Right renal pelvis (tissue), 4 donors: ENCODE measurements around the gene EPB41. TPM values are rescaled to one million over a fixed set of nuclear protein-coding genes. Genes with fewer than 3 reads are reported as not detected.
"Not testable (repeated sequence)": the region's sequence is repeated elsewhere in the genome, so short reads cannot be mapped to it uniquely, and the experiment has no call there.

Experiments
- DNase-seq, 4 donors: peaks; one replicate each; pipeline ENCODE4 v3.0.0-alpha.2; 2013; ENCODE audit warnings: low read depth in 4 of 4, low spot score in 3 of 4, missing footprints in 1 of 4
- polyA plus RNA-seq, 4 donors: library from polyadenylated mRNA; unstranded; fragments of 120-200 nt; gene quantifications; one replicate each; pipeline ENCODE4 v1.2.1, GENCODE V29; 2013; ENCODE audit not compliant: insufficient read length in 4 of 4

EPB41 gene
- polyA plus RNA-seq, 4 donors: 46.9 to 56.5 (median 55.0) TPM

DNA sequence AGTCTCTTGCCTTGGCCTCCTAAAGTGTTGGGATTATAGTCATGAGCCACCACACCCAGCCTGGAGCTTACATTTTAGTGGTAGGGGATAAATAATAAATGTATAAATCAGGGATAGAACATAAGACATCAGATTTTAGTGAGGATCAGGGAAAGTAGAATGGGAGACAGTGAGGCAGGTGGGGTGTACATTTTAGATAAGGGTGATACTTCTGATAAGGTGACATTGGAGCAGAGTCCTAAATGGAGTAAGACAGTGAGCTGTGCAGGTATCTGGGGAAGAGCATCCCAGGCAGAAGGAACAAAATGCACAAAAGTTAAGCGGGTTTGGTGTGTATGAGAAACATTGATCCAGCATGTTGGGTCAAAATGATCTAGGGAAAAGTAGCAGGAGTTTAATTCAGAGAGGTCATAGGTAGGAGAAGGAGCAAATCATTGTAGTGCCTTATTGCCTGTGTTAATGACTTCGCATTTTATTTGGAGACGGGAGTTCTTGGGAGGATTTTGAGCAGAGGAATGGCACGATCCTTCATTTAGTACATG, 11.1 kb downstream of the EPB41 start:
- DNase-seq: no peak

DNA sequence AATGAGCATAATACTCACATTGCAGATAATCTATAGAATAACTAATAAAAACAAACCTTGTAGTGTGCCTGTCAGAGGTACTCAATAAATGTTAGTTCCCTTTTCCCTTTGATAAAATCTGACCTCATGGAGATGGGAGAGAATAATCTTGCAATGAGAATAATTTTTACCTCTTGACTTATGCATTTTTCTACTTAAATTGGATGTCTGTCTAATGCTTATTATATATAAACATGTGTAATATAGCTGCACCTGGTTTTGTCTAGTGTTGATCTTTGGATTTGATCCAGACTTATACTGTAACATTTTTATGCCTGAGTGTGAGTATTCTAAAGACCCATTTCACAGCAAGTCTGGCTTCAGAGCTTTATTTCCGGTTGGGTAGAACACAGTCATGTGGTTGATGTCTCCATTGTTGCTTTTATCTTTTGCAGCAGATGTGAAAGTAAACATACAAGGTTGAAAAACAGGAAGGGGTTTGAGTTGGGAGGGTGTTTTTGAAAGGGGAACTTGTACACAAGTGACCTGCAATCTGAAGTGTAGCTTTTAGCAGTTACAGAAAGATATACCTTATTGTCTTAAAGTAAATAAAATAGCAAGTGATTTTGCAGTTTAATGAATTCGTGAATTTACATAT, 12.4 kb downstream of the EPB41 start:
- DNase-seq: no peak

DNA sequence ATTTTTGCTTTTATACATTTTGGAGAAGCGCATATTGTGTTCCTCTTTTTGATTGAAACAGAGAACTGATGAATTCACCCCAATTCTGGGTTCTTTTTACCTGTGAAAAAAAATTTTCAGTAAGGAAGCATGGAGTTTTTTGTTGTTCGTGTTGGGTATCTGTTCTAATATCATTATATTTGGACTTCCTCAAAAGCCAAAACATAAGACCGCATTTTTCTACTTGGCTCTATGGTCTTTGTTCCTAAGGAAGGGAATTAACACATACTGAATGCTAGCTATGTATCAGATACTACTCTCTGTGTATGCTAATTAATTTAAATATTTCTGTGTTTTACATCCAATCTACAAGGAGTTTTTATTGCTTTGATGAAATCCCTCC, 12.9 kb downstream of the EPB41 start:
- no peak for DNase-seq

DNA sequence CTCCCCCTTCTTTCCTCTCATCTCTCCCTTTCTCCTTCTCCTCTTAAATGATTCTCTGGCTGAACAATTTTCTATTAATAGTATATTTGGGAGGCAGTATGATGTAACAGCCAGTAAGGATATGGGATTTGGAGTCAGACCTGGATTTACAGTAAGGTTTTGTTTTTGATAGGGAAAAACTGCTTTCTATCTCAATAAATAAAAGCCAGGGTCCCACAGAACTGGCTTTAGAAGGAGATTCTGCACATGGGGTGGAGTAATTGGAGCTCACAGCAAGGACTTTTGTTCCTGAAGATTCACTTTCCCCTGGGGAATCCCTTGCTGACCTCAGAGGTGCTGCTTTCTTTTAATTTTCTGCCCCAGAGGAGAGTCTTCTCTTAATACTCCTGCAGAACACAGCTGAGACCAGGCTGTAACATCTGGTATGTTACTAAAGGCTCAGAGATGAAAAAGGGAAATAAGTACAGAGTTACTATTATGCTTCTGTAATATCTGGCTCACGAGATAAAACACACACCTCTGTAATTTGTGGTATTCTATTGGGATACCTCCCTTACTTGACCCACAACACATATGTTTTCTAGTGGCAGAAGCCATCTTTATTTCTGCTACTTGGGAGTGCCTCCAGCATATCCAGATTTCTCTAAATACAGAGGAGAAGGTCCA, 13.4 kb downstream of the EPB41 start:
- DNase-seq: no peak

DNA sequence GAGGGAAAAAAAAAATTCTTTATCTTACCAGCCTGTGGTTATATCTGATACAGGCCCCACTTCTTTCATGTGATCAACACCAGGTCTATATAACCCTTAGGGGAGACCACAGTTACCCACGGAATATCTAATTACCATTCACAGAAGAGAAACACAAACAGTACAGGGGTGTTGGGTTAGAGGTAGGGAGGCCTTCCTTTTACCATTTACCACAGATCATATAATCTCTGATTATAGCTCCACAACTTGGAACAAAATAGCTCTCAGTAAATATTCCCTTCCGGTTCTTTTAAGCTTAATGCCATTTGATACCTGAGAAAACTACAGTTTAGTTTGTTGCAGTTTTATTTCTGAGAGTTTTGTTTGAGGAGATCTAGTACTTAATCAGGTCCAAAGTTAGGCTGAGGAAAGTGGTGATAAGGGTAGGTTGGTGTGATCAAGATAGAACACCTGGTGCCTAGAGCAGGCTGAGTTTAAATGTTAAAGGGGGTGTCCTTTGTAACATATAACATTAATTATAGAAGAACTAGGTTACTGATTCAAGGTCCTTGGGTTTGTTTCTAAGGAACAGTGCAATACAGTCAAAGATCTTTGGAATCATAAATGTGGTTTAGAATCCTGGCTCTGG, 14.1 kb downstream of the EPB41 start:
- DNase-seq: no peak

DNA sequence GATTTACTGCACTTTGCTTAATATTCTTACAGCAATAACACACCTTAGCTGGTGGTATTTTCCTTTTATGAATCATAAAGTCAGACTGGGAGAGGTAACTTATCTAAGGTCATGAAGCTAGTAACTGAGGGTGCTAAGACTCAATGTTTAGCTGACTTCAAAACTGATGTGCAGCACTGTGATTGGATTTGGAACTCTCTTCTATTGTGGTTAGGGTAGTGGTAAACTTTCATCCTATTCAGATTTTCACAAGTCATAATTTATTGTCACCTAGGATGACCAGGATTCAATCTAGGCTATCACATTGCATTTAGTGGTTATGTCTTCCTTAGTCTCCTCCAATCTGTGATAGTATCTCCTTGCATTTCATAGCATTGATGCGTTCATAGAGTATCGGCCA, 18.9 kb downstream of the EPB41 start:
- DNase-seq: no peak

DNA sequence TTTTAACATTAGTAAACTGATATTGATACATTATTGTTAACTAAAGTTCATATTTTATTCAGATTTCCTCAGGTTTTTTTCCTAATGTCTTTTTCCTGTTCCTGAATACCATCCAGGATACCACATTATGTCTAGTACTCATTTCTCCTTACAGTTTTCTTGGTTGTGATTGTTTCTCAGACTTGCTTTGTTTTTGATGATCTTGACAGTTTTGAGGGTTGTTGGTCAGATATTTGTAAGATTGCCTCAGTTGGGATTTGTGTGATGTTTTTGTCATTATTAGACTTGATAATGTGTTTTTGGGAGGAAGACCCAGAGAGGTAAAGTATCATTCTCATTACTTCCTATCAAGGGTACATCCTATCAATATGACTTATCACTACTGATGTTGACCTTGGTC, 19.5 kb downstream of the EPB41 start:
- no peak for DNase-seq

DNA sequence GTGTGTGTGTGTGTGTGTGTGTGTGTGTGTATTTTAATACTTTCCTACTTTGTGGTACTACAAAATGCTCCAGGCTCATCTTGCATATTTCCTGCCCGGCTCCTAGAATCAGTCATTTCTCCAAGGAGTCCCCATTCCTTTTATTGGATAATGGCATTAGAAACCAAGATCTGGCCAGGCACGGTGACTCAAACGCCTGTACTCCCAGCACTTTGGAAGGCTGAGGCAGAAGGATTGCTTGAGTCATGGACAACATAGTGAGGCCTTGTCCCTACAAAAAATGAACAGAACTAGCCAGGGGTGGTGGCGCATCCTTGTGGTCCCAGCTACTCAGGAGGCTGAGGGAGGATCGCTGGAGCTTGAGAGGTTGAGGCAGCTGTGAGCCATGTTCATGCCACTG, 20.3 kb downstream of the EPB41 start:
- DNase-seq: no peak

DNA sequence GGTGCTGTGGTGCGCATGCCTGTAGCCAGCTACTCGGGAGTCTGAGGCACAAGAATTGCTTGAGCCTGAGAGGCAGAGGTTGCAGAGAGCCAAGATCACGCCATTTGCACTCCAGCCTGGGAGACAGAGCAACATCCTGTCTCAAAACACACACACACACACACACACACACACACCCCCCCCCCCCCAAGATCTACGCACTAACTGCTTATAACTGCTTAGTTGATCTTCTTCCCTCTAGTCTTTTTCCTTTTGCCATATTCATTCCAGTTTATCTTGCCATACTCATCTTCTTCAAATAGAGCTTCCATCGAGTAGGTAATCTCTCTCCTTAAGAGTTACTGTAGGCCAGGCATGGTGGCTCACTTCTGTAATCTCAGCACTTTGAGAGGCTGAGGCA, 20.9 kb downstream of the EPB41 start:
- no peak for DNase-seq

DNA sequence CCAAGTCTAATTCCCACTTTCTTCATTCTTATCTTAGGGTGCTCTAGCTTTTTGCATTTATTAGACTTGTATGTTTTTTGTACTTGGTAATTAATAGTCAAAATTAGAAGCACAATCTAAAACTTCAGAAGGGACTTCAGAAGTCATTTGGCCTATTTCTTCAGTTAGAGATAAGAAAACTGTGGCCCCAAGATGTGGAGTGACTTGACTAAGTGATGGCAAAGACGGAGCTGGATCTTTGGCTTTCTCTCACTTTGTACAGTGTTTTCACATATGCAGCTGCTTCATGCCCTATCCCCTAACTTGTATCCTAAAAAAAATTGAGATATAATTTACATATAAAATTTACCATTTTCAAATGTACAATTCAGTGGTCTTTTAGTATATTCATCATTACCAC, 21.7 kb downstream of the EPB41 start:
- no peak for DNase-seq

DNA sequence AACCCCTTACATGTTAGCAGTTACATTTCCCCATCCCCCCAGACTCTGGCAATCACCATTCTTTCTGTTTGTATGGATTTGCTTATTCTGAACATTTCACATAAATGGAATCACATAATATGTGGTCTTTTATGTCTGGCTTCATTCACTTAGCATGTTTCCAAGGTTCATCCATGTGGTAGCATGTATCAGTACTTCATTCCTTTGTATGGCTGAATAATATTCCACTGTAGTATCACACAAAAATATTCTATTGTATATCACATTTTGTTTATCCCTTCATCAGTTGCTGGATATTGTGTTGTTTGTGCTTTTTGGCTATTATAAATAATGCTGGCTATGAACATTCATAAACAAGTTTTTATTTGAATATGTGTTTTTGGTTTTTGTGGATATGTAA, 22.2 kb downstream of the EPB41 start:
- DNase-seq: no peak

DNA sequence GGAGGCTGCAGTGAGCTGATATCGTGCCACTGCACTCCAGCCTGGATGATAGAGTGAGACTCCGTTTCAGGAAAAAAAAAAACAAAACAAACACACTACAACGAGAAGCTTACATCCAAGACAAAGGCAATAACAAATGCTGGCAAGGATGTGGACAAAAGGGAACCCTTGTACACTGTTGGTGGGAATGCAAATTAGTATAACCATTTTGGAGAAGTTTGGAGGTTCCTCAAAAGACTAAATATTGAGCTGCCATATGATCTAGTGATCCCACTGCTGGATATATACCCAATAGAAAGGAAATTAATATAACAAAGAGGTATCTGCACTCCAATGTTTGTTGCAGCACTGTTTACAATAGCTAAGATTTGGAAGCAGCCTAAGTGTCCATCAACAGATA, 29.2 kb downstream of the EPB41 start:
- not testable (repeated sequence) for DNase-seq

DNA sequence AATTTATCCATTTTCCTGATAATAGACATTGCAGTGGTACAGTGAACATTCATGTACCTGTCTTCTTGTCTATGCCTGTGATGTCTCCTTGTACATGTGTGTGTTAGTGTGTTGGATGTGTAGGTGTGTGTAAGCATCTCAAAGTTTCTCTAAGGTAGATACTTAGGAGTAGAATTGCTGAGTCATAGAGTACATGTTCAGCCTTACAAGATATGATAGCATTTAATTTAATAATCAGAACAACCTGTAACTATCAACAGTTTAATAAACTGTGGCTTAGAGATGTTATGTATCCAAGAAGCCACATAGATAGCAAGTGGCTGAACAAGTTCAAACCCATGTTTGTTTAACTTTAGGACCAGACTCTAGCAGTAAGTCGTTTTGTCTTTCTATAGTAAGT, 35.6 kb downstream of the EPB41 start:
- no peak for DNase-seq

DNA sequence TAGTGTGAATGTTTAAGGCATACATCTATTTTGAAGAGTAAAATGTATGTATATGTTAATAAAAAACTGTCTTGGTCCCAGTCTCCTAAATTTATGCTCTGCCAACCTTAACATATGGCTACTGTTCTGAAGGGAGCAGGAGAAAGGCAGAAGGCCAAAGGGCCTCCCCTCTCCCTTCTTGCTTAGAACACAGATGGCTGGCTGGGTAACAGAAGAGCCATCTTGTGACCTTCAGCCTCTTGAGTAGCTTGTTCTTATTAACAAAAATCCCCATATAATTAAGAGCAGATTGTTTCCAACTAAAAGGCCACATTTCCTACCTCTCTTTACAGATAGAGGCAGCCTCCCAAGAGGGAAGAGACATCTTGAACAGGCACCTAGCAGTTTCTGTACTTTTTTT, 36.1 kb downstream of the EPB41 start:
- no peak for DNase-seq

DNA sequence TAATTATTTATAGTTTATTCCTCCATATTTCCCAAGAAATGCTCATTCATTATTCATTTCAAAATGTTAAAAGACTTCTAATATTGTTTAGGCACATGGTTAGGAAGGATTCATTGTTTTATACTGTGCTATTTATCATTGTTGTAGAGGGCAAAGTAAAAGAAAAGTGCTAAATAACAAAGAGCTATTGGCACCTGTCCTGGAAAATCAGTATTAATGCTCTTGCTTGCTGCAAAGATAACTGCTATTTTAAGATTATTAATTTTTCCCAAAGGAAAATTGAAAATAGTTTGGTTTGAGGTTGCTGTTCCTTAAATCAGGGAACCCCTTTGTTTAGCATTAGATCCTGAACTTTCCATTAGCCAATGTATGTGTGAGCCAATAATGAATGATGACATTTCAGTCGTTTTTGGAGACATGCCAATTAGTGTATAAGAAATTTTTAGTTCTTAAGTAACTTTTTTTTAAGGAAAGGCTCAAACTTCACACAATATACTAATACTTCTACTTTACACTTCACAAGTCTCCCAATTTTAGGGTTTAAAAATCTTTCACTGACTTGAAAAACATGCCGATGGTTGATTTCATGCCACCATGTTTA, 39.9 kb downstream of the EPB41 start:
- no peak for DNase-seq

DNA sequence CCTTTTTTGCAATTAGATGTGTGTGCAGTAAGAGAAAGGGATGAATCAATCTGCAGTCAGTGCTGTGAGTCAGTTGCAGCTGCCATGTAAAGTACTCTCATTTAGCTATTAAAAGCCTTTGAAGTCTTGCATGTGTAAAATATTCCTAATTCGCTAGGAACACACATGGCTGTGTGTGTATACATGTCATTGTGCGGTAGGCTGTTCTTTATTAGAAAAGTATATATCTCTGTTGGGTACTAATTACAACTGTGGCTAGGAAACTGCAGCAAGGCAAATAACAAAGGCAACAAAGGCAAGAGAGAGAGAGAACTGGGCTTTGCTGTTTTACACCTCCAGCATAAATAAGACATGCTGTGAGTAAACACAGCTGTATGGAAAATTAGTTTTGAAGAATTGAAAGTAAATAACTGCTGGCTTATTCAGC, 41.7 kb downstream of the EPB41 start:
- no peak for DNase-seq

DNA sequence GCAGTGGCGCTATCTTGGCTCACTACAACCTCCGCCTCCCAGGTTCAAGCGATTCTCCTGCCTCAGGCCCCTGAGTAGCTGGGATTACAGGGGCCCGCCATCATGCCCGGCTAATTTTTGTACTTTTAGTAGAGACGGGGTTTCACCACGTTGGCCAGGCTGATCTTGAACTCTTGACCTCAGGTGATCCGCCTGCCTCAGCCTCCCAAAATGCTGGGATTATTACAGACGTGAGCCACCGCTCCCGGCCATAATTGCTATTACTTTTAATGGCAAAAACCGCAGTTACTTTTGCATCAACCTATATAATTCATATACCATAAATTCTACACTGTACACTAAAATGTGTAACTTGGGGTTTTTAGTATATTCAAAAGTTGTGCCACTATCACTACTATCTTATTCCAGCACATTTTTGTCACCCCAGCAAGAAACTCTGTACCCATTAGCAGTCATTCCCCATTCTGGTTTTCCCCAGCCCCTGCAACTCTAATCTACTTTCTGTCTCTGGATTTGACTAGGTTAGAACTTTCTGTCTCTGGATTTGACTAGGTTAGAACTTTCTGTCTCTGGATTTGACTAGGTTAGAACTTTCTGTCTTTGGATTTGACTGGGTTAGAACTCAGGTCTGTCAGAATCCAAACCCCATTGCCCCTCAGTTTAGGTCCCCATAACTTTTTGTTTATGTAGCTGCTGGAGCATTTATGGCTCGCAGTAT, 47.9 kb downstream of the EPB41 start:
- not testable (repeated sequence) for DNase-seq

DNA sequence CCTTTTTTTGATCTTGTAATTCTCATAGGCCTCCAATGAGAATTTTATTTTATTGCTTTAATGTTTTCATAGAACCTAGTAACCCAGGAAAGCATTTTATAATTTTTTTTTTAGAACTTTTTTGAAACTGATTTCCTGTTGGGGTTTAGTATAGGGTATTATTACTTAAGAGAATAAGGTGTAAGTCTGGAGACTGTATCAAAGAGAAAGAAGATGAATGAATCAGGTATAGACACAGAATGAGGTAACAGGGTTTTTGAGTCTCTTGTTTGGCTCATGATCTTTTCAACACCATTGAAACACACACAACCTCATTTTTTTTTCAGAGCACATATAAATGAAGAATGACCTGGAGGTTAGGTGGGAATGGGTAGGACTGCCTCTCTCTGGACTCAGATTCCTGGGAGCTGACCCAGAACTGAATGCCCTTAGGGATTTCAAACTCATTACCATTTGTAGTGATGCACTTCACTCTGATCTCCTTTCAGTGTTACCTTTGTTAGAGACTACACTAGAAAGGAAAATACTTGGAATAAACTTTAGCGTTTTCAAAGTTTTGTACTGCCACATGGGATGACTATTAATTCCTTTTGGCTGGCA, 51.0 kb downstream of the EPB41 start:
- no peak for DNase-seq

DNA sequence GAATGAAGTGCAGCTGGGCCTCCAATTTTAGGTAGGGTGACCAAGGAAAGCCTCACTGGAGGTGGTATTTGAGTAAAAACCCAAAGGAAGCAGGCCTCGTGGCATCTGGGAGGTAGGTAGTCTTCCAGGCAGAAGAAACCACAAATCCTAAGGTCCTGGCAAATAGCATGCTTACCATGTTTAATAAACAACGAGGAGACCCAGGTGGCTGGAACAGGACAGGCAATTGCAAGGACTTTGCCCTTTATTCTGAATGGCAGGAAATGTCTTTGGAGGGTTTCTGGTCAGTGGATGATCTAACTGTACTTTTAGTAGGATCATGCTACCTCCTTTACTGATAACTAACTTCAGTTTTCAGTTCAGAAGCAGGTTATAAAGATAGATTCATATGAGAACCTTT, 52.2 kb downstream of the EPB41 start:
- DNase-seq: no peak

DNA sequence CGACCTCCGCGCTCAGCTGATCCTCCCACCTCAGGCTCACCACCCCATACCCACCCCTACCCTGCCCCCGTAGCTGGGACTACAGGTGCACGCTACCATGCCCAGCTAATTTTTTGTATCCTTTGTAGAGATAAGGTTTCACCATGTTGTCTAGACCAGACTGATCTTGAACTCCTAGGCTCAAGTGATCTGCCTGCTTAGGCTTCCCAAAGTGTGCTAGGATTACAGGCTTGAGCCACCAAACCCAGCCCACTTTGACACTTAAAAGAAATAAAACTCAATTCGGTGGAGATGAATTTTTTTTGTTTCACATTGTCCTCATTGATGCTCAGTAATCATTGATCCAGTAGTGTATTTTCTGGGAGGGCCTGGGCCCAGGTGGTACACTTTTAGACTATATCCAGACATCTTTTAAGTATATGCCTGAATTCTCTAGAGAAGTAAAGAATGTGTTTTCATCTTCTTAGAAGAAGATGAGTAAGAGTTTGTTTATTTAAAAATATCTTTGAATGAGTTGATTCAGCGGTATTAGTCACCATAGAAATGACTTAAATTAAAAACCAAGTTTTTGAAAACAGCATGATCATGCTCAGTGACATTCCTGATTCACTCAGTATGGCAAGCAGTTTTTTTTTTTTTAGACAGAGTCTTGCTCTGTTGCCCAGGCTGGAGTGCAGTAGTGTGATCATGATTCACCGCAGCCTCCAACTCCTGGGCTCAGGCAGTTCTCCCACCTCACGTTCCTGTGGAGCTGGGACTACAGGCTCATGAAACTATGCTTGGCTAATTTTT, 57.8 kb downstream of the EPB41 start:
- DNase-seq: no peak
